ENCODE data around the gene KRTAP10-2. TPM values are rescaled to one million over a fixed set of nuclear protein-coding genes. Genes with fewer than 3 reads are reported as not detected.
A peak's percentile ranks its signal among the peaks of the same experiment; 100 is the strongest.
"Not testable (repeated sequence)": the region's sequence is repeated elsewhere in the genome, so short reads cannot be mapped to it uniquely, and the experiment has no call there.

Gene KRTAP10-2
- total RNA-seq, 3 donors from 2014 or later = not detected

DNA sequence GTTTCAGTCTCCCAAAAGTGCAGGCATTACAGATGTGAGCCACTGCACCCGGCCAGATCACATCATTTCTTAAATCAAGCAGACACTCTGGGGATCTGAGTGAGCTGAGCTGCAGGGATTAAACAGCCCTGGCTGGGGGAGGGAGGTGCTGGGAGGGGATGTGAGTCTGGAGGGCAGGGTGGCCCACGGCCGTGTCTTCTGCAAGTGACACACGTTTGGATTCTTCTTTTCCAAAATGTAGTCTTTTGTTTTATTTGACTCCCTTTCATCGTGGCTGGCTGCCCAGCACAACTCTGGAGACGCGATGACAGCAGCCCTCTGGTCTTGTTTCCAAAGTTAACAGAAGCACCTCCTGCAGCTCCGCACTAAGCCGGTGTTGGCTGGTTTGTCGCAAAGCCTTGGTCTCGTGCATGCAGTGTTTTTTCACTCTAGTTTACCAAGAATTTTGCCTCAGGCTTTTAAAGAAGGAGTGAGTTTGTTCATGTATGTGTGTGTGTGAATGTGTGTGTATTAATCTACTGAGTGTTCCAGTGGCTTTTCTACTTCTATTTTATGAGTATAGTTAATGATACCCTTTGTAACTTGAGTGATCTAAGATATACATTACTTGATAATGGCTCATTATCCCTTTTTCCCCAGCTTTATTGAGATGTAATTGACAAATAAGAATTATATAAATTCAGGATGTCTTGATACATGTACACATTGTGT lies 31.9 kb upstream of the KRTAP10-2 start:
- intact Hi-C loops (cut with DNase I; ENCODE audit: low total_unique reads) = no loop called here
- Histone ChIP-seq H3K27ac (no peak overlapping the region), H3K27me3 (peaks cover 0 to 19% of the 10 kb centered on the region in 2 donors), H3K4me1 (no peaks in the 10 kb centered on the region), H3K9me3 (peaks cover 16 to 25% of the 10 kb centered on the region in 2 donors), H3K4me3 (no peak overlapping the region), H3K36me3 (no peaks in the 10 kb centered on the region)
- no peak for TF ChIP-seq POLR2AphosphoS5 (IDR thresholded peaks at IDR 0.05)
- TF ChIP-seq, protein P1, sequence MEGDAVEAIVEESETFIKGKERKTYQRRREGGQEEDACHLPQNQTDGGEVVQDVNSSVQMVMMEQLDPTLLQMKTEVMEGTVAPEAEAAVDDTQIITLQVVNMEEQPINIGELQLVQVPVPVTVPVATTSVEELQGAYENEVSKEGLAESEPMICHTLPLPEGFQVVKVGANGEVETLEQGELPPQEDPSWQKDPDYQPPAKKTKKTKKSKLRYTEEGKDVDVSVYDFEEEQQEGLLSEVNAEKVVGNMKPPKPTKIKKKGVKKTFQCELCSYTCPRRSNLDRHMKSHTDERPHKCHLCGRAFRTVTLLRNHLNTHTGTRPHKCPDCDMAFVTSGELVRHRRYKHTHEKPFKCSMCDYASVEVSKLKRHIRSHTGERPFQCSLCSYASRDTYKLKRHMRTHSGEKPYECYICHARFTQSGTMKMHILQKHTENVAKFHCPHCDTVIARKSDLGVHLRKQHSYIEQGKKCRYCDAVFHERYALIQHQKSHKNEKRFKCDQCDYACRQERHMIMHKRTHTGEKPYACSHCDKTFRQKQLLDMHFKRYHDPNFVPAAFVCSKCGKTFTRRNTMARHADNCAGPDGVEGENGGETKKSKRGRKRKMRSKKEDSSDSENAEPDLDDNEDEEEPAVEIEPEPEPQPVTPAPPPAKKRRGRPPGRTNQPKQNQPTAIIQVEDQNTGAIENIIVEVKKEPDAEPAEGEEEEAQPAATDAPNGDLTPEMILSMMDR (IDR thresholded peaks at IDR 0.05) = no peak
- no peak for TF ChIP-seq POLR2A (IDR thresholded peaks at IDR 0.05)
- peak in 1 of 2 donors; percentile 33 for DNase-seq (ENCODE audit: low spot score in 2 of 2)

DNA sequence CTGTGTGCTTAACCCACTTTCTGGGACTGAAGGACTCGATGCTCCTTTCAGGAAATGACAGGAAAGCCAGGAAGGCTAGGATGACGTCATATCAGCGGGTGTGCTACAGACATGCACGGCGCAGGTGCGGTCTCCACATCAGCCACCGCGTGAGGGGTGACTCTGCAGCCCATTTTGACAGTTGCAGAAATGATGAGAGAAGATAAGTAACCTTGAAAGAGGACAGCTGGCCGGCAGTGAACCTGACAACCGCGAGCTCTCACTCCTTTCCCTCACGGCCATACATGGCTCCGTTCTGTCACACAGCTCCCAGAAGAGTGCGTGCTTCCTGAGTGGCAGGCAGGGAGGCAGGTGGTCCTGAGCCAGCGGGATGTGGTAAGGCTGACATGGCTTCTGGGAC lies 30.8 kb upstream of the KRTAP10-2 start:
- Histone ChIP-seq H3K27me3 (peaks cover 0 to 19% of the 10 kb centered on the region in 2 donors), H3K27ac (no peak overlapping the region), H3K9me3 (peaks cover 22 to 30% of the 10 kb centered on the region in 2 donors), H3K36me3 (no peaks in the 10 kb centered on the region), H3K4me3 (no peak overlapping the region), H3K4me1 (no peaks in the 10 kb centered on the region)
- no peak for DNase-seq (ENCODE audit: low spot score in 2 of 2)
- TF ChIP-seq POLR2A (IDR thresholded peaks at IDR 0.05) (no peak), POLR2AphosphoS5 (IDR thresholded peaks at IDR 0.05) (no peak)
- TF ChIP-seq, protein P1 (IDR thresholded peaks at IDR 0.05) = no peak
- intact Hi-C loops (cut with DNase I; ENCODE audit: low total_unique reads) = no loop called here

DNA sequence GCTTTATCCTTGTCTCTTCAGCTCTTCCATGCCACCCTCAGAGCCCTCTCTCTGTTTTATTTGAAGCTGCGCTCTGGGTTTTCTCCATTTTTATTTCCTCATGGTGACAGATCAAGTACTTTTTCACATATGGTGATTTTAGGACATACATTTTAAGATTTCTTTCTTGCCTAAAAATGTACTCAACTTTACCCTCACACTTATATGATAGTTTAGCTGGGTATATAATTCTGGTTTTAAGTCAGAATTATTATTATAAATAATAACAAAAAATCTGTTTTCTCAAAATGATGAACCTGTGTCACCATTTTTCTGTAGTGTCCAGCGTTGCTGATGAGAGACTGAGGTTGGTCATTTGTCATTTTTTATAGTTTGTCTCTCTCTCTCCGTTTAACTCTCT lies 29.9 kb upstream of the KRTAP10-2 start:
- TF ChIP-seq POLR2A (IDR thresholded peaks at IDR 0.05) = no peak
- TF ChIP-seq, protein P1 (IDR thresholded peaks at IDR 0.05) = no peak
- no peak for TF ChIP-seq POLR2AphosphoS5 (IDR thresholded peaks at IDR 0.05)
- H3K9me3 ChIP-seq = peaks cover 29 to 31% of the 10 kb centered on the region in 2 donors
- H3K27ac ChIP-seq = no peak overlapping the region
- H3K4me1 ChIP-seq = no peaks in the 10 kb centered on the region
- H3K36me3 ChIP-seq = no peaks in the 10 kb centered on the region
- no peak overlapping the region for H3K4me3 ChIP-seq
- no peak for DNase-seq (ENCODE audit: low spot score in 2 of 2)
- peaks cover 0 to 15% of the 10 kb centered on the region in 2 donors for H3K27me3 ChIP-seq
- intact Hi-C loops (cut with DNase I; ENCODE audit: low total_unique reads) = no loop called here

DNA sequence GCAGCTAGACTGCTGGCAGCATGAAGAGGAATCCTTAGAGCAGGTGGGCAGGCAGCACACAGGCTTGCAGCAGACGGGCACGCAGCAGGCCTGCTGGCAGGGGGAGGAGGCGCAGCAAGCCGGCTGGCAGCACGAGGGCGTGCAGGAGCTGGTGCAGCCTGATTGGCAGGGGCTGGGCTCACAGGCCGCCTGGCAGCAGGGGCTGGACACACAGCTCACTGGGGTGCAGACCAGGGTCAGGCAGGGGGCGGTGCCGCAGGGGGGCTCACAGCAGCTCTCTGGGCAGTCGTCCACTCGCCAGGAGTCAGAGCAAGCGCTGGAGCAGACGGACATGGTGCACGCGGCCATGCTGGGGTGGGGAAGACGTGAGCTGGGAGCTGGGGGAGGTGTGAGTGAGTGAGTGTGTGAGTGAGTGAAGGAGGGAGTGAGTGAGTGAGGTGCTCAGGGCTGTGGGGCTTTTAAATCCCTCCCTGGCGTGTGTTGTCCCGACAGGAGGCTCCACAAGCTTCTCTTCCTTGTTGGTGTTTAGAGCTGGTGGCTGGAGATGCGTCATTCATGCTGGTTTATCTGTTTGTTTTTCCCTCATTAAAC lies 29.0 kb upstream of the KRTAP10-2 start, which contains the start of gene KRTAP10-5:
Gene KRTAP10-5 (minus strand): TSS at position 374 of the 591 bp plus-strand sequence. CDS start 26 bp downstream, at position 348.
- peaks cover 25 to 38% of the 10 kb centered on the region in 2 donors for H3K9me3 ChIP-seq
- H3K27ac ChIP-seq; H3K36me3 ChIP-seq; H3K4me3 ChIP-seq; H3K27me3 ChIP-seq; intact Hi-C loops (cut with DNase I; ENCODE audit: low total_unique reads); H3K4me1 ChIP-seq: not testable (repeated sequence)
- peak in 1 of 2 donors; percentile 22 for DNase-seq (ENCODE audit: low spot score in 2 of 2)

DNA sequence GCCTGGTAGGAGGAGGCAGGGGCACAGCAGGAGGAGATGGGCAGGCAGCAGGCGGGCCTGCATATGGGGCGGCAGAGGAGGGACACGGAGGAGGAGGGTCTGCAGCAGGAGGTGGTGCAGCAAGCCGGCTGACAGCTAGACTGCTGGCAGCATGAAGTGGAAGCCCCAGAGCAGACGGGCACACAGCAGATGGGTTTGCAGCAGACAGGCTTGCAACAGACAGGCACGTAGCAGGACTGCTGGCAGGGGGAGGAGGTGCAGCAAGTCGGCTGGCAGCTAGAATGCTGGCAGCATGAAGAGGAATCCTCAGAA lies 28.5 kb upstream of the KRTAP10-2 start:
- Histone ChIP-seq H3K36me3 (no peaks in the 10 kb centered on the region), H3K4me3 (no peak overlapping the region), H3K4me1 (no peaks in the 10 kb centered on the region), H3K27ac (no peak overlapping the region), H3K9me3 (peaks cover 25 to 38% of the 10 kb centered on the region in 2 donors), H3K27me3 (peaks cover 0 to 5% of the 10 kb centered on the region in 2 donors)
- peak in 1 of 2 donors; percentile 24 for DNase-seq (ENCODE audit: low spot score in 2 of 2)
- intact Hi-C loops (cut with DNase I; ENCODE audit: low total_unique reads) = no loop called here
- no peak for TF ChIP-seq POLR2AphosphoS5 (IDR thresholded peaks at IDR 0.05)
- TF ChIP-seq POLR2A (IDR thresholded peaks at IDR 0.05) = no peak
- TF ChIP-seq, protein P1 (IDR thresholded peaks at IDR 0.05) = no peak

Measured in breast epithelium (tissue), 4 donors.